ENCODE data around the gene GRIK5.
A peak's percentile ranks its signal among the peaks of the same experiment; 100 is the strongest.

- no peak for TF ChIP-seq CTCF (IDR thresholded peaks at IDR 0.05)
- peak; percentile 59 to 71 for TF ChIP-seq POLR2A (IDR thresholded peaks at IDR 0.05)
Observed at GRCh38 chr19:41958367-41959055, 111.5 kb downstream of the GRIK5 start.
